Raji (cell line): ENCODE results near the gene ZNF804B.

Source experiments
- POLR2A ChIP-seq: IDR thresholded peaks from 2 replicates; pipeline ENCODE4 v1.6.1; 2011; ENCODE audit warnings: low read depth, low read length, control low read depth; ENCODE audit not compliant: insufficient read depth

Gene ZNF804B

GRCh38 chr7:88759230-88760135 lies at the start of gene ZNF804B:
TSS of gene ZNF804B (plus strand) at chr7:88759700. CDS start at chr7:88759977, 277 bp downstream.
- no peak for TF ChIP-seq POLR2A

DNA sequence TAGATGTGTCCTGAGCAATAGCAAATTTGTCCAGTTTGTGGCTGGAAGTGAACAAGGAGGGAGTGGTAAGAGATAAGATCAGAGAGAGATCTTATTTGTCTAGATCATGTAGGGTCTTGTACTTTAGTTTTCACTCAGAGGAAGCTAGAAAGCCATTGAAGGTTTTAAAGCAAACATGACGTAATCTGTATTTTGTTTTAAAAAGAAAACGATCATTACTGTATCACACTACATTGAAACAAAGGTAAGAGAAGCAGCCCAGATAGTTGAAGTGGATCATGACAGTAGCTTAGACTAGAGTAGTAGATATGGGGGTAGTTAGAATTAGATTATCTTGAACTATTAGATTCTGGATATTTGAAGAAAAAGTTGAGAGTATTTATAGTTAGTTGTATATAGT lies 23.6 kb upstream of the ZNF804B start:
- TF ChIP-seq POLR2A = no peak

DNA sequence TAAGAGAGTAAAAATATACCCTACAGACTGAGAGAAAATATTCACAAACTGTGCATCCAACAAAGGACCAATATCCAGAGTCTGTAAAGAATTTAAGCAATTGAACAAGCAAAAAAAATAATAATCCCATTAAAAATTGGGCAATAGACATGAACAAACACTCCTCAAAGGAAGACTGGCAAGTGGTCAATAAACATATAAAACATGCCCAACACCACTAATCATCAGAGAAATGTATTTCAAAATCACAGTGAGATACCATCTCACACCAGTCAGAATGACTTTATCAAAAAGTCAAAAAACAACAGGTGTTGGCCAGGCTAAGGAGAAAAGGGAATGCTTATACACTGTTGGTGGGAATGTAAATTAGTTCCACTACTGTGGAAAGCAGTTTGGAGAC lies 21.9 kb upstream of the ZNF804B start:
- no peak for TF ChIP-seq POLR2A

- TF ChIP-seq POLR2A = no peak
Measured at GRCh38 chr7:88746126-88746525, 13.4 kb upstream of the ZNF804B start.

DNA sequence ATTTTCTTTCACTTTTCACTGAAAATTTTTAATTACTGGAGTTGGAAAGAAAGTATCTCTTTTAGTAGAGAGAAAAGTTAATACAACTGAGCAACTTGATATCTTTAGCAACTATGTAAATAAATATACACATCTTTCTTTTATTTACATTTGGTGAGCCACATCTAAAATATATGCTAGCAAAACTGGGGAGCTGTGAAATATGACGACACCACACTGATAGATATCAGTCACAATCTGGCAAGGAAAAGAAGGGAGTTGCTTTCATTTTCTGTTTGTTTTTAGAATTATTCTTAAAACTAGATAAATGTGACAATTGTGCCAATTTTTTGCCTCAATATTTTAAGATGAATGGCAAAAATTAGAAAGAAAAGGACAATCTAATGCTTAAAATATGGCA lies 2.7 kb upstream of the ZNF804B start:
- no peak for TF ChIP-seq POLR2A

DNA sequence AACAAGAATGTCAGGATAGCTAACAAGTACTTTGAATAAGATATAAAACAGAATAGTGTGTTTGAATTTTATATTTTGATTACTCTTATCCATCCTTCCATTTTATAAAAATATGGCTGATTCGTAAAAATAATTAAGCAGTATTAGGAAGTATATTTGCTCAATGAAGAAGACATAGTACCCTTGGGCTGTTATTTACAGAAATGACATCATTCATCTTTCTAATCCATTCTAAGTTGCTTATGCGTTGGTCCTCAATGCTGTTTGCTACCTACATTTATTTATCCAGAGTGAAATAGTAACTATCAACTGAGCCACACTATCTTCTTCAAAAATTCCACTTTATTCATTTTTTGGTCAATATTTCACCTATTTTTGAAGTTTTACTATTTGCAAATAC lies 2.1 kb upstream of the ZNF804B start:
- no peak for TF ChIP-seq POLR2A

GRCh38 chr7:88758381-88759229 lies 895 bp upstream of the ZNF804B start:
- no peak for TF ChIP-seq POLR2A

- TF ChIP-seq POLR2A = no peak
Measured at GRCh38 chr7:88760136-88760515, 626 bp downstream of the ZNF804B start.

DNA sequence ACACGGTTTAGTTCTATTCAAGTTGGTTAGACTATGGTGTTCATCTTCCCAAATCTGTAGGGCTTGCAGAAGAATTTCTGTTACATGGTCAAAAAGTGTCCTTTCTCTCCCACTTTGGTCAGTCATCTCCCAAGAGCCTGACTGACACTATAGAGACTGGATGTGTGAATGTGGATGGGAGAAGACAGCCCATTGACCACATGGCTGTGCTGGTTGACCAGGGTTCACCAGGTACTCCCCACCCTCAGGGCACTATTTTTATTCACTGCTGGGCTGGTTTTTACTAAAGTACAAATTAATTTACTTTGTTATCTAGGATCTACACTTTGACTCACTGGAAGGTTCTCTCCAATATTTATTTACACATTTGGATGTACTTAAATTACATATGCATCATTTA lies 2.3 kb downstream of the ZNF804B start:
- TF ChIP-seq POLR2A = no peak

DNA sequence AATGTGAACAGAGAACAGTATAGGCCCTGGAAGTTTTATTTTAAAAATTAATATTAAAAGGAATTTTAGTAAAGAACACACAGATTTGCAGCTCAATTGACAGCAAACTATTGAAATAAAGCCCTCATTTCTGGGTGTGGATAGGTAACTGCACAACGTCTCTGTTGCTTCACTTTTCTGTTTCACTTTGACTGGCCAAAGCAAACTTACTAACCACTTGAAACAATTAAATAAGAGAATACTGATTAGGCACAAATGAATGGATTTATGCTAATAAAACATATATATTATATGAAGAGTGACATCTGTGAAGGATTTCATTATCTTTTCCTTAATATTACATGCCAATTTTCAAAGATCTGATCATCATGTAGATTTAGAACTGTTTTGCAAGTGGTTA lies 11.9 kb downstream of the ZNF804B start:
- TF ChIP-seq POLR2A = no peak

DNA sequence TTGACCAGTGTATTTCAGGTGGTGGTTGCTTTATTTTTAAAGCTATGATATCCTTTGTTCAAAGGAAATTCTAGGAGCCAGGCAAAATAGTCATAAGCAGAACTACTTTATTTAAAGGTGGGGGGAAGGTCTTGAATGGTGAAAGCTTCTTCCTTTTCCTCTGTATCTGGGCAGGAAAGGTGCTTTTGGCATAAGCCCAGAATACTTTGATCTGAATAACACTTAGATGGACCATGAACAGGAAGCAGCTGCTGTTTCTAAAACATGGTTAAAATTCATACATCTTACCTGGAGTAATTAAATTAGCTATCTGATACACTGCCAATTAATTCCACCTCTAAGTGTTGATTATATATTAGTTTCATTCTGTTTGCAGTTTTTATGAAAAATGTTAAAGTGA lies 13.3 kb downstream of the ZNF804B start:
- no peak for TF ChIP-seq POLR2A

- no peak for TF ChIP-seq POLR2A
Measured at GRCh38 chr7:88775838-88776237, 16.3 kb downstream of the ZNF804B start.

GRCh38 chr7:88787777-88788176 lies 28.3 kb downstream of the ZNF804B start:
- no peak for TF ChIP-seq POLR2A

DNA sequence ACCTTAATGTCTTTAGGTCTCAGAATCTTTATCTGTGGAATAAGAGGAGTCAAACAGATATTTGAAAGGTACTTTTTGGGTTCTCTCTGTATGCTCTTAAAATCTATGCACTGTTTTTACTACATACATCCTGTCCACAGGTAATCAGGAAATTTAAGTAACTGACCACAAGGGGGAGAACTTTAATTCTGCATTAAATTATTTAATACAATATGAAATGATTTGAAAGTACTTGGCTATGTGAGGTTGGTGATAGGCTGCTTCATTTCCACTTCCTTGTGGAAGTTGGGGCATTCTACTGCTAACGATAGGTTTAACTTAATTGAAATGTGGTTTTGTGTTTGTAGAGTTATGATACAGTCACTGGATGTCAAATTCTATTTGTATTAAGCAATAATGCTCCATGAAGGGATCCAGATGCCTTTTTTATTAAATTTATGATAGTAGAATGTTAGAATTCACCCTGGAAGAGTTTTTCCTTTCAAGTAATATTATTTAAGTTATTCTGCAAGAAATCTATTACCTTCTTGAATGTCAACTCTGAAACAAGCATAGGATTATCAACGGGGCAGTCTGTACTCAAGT lies 30.1 kb downstream of the ZNF804B start:
- TF ChIP-seq POLR2A = no peak

- TF ChIP-seq POLR2A = no peak
Measured at GRCh38 chr7:88791891-88792290, 32.4 kb downstream of the ZNF804B start.

DNA sequence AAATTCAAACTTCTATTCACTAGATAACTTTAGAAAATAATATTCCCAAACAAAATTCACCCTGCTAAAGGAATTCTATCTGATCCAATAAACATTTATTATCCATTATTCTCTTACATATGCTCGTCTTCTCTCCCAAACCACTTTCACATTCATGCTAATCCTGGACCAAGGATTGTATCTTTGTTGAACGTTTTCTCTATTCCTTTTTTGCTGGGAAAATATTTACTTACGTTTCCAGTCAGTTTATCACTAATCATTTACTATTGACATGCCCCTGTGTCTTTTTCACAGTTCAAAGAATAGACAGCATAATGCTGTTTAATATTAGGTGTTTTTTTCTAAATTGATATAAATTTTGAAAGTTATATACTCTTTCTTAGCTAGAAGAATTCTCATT lies 32.9 kb downstream of the ZNF804B start:
- no peak for TF ChIP-seq POLR2A
